HG03175 (cell line): ENCODE data around the gene KRCC1.

ENCODE experiments used
- ATAC-seq: cut with Tn5 transposase; IDR thresholded peaks from one replicate; pipeline ENCODE4 v1.9.1; 2021; ENCODE audit warnings: mild to moderate bottlenecking, moderate library complexity; ENCODE audit not compliant: unreplicated experiment

KRCC1 gene

DNA sequence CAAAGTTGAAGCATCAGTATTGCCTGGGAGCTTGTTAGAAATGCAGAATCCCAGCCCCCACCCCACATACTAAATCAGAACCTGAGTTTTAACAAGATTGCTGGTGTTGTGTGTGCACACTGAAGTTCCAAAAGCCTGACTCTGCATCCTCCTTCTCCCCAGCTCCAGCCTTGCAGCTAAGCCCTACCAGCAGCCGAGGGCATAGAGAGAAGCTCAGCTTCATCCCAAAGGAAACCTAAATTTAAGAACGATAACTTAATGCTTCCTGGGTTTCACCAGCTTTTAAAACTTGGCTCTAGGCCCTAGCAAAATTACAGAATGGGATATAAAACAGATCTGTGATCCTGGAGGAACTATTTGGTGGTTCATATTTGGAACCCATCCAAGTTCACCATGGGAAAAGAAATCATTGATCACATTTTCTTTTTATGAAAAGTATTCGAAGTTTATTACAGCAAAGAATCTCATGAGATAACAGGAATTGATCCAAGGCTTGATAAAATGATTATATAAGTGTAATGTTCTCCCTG lies 23.1 kb upstream of the KRCC1 start:
- no peak for ATAC-seq

DNA sequence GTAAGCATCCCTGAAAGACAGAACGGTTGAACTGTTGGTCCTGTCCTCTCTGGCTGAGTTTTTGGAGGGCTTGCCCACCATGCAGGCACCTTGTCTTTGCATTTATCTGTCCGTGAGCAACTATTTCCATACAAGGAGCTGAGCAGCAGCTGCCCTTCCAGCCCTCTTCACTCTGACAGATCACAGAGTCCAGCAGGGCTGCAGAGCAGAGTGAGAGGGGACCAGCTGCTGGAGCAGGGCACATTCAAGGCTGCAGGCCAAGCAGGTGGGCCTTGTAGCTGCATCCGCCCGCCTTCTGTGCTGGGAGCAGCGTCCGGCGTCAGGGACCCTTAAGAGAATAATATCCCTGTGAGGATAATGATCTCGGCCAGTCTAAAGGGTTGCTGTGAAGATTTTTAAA lies 21.5 kb upstream of the KRCC1 start:
- ATAC-seq, result no peak

- no peak for ATAC-seq
These were observed 19.3 kb upstream of the KRCC1 start for GRCh38 chr2:88074854-88075292.

GRCh38 chr2:88074150-88074549 lies 18.6 kb upstream of the KRCC1 start:
- ATAC-seq, result no peak

DNA sequence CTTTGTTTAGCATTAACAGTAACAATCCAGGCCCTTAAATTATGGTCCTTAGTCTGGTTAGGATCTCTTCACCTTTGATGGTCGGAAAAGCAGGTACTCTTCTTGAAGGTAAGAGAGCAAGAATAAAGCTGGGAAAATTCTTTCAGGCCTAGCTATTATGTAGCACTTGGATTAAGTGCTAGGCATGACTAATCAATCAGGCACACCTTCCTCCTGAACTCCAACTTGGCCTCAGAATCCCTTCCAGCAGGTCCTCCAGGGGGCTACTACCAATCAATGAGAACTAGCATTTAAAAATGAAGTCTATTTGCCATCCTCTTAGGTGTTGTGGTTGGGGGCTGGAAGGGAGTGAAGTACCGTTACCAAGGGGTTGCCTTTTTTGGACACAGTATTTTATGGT lies 15.8 kb upstream of the KRCC1 start:
- ATAC-seq, result no peak

- ATAC-seq, result no peak
These were observed 14.5 kb upstream of the KRCC1 start for GRCh38 chr2:88070055-88070454.

GRCh38 chr2:88069117-88069516 lies 13.5 kb upstream of the KRCC1 start:
- no peak for ATAC-seq

DNA sequence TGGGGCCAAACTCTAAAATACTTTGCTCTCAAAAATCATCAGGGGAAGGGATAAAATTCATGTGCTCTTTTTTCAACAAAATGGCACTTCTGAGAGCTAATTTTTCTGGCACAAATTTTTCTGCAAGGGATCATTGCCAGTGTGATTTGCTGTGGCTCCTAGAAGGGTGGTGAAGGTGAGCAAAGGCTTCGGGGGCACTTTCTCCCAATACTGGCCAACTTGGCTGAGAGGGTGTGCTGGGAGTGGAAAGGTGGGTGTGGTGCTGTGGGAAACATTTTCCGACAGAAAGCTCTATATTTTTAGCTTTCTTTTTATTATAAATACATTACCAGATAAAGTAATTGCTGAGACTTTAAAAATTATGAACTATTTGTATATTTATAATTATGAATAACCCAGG lies 12.5 kb upstream of the KRCC1 start:
- ATAC-seq, result no peak

GRCh38 chr2:88067598-88067997 lies 12.0 kb upstream of the KRCC1 start, which contains the start of gene SMYD1:
TSS of gene SMYD1 (plus strand) at chr2:88067825. CDS start at chr2:88067865, 40 bp downstream.
- ATAC-seq, result no peak

GRCh38 chr2:88067189-88067588 lies 11.6 kb upstream of the KRCC1 start:
- ATAC-seq, result no peak

DNA sequence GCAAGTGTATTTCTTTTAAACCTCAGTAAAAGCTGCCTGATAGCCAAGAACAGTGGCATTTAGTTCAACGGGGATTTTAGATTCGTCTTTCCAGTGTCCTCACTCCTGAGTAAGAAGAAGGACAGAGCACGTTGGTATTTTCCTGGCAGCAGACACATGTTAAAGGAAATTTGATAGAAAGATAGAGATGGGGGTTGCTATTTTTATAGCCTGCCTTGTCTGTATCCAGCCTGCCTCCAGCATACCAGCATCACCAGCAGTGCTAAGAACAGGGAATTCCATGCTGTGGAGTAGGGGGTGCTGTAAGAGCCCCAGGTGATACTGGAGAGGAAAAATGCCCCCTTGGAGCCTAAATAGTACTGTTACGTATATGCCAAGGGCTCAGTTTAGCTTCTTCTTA lies 11.0 kb upstream of the KRCC1 start:
- ATAC-seq, result no peak

DNA sequence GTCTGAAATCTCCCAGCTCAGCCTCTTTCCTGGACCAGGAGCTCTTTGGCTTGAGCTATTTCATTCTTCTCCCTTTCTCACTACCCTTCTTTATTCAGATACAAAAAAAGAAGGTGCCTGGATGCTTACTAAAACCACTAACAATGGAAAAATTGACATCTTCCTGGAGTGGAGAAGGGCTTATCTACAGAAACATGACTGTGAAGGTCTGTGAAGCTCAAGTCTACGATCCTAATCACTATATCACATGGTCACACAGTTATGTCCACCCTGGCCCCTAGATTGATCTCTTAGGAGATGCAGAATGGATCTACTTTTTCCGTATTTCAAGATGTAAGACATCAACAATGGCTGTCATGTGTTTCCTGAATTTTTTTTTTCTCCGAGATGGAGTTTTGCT lies 5.7 kb upstream of the KRCC1 start:
- no peak for ATAC-seq

DNA sequence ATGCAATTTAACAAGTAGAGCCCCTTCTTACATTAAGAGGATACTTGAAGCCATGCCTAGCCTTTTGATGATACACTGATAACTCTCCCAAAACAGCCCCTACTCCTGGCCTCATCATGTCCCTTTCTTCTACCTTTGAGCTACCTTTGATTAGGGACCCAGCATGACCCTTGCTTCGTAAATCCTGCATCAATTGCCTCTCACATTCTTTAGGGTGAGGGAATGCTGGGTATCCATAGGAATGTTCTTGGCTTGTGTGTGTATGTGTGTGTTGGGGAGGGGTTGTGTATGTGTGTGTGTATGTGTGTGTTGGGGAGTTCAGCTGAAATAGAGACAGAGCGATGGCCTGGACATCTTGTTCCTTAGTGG lies 5.3 kb upstream of the KRCC1 start:
- no peak for ATAC-seq

DNA sequence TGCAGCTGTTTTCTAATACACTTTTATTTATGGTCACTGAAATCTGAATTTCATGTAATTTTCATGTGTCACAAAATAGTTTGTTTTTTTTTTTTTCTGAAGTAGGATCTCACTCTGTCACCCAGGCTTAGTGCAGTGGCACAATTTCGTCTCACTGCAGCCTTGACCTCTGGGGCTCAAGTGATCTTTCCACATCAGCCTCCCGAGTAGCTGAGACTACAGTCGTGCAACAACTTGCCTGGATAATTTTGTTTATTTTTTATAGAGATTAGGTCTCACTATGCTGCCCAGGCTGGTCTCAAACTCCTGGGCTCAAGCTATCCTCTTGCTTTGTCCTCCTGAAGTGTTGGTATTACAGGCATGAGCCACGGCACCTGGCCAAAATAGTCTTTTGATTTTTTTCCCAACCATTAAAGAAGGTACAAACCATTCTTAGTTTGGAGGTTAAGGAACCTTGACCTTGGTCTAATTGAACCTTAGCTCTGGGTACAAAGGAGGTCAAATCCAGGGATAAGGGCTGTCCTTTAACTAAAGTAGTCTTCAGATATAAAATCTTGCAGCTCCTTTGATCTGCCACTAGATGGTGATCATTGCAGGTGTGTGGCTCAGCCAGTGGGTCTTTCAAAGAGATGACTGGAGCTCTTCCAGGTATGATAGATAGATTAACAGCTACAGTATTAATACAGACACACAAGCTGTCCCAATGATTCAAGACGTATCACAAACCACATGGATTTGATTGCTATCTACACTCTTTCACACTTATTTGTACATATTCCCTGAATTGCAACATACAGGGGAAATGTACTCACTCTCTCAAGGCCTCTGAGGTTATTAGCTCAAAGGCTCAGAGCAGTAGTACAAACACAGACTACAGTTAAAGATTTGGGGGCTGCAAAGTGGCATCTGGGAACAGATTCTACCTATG lies 4.7 kb upstream of the KRCC1 start:
- ATAC-seq, result peak; percentile 36

- no peak for ATAC-seq
These were observed 2.6 kb upstream of the KRCC1 start for GRCh38 chr2:88058191-88058590.

DNA sequence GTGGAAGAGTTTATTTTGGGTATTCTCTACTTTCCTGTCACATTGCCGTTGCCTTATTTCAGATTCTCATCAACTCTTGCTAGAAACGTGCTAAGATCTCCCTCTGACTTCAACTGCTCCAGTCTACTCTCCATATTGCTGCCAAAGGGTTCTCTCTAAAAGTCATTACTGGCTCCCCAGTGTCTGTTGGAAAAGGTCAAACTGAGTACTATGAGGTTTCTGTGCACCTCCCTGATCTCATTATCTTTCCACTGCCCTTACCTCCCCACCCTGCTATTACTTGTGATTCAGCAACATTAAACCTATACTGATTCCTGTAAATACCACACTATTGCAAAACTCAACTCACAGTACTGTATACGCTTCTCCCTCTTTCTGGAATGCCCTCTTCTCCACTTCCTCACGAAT lies 1.9 kb upstream of the KRCC1 start:
- ATAC-seq, result no peak

- no peak for ATAC-seq
These were observed 707 bp downstream of the KRCC1 start for GRCh38 chr2:88054782-88055370.

- no peak for ATAC-seq
These were observed 1.4 kb downstream of the KRCC1 start for GRCh38 chr2:88053934-88054781.

DNA sequence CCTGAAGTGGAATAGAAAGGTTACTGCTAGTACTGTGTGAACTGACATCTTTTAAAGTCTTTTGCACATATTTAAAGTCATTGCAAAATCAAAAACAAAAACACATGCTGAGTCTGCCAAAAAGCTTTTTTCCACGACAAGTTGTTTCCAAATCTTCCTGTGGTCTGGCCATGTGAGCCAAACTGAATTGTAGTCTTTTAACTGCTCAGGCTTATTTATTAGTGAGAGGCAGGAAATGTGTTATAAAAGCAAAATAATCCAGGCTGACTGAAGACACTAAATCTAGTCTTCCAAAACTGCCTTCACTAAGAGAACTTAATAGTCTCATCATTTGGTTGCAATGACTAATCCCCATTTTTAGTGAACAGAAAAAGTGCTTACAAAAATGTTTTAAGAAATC lies 2.3 kb downstream of the KRCC1 start:
- no peak for ATAC-seq

DNA sequence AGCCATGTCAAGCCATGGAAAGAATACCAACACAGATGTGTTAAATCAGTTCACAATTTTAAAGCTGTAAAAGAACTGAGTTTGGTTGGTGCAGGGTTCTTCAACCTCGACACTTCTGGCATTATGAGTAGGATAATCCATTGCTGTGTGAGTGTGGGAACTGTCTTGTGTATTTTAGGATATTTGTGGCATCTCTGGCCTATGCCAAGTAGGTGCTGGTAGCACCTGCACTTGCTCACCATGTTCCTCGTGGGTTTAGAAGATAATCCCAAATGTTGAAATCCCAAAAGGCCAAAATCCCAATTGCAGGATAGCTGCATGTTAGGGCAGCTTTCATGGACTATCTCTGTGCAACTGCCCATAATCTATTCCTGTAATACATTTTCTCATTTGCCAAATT lies 3.8 kb downstream of the KRCC1 start:
- no peak for ATAC-seq

GRCh38 chr2:88049622-88050021 lies 6.0 kb downstream of the KRCC1 start:
- peak; percentile 65 for ATAC-seq
